WERI-Rb-1 (cell line): ENCODE results near the gene RBPJ.

ENCODE experiments used
- DNase-seq: peaks from one replicate; pipeline ENCODE4 v3.0.0-alpha.2; 2020
- H3K27ac ChIP-seq: fragments of 250-450 bp; sonication (Bioruptor Pico); 2 replicates; pipeline ENCODE4 v1.5.1; 2020; ENCODE audit warnings: mild to moderate bottlenecking, moderate library complexity
- H3K27me3 ChIP-seq: fragments of 250-450 bp; sonication (Bioruptor Pico); 2 replicates; pipeline ENCODE4 v1.5.1; 2021; ENCODE audit warnings: mild to moderate bottlenecking, low read depth, moderate library complexity; ENCODE audit not compliant: insufficient read depth, severe bottlenecking
- H3K36me3 ChIP-seq: fragments of 250-450 bp; sonication (Bioruptor Pico); 2 replicates; pipeline ENCODE4 v1.5.1; 2020; ENCODE audit warnings: mild to moderate bottlenecking, moderate library complexity
- H3K4me3 ChIP-seq: 2 replicates; pipeline ENCODE4 v1.5.1; 2011; ENCODE audit warnings: low read depth, mild to moderate bottlenecking, control low read depth, low read length
- H3K9me3 ChIP-seq: fragments of 250-450 bp; sonication (Bioruptor Pico); 2 replicates; pipeline ENCODE4 v1.5.1; 2021; ENCODE audit warnings: mild to moderate bottlenecking, moderate library complexity; ENCODE audit not compliant: severe bottlenecking
- CTCF ChIP-seq: IDR thresholded peaks from 2 replicates; pipeline ENCODE4 v1.5.1; 2011; ENCODE audit warnings: low read depth, mild to moderate bottlenecking, control low read depth, inconsistent platforms, low read length

RBPJ gene

GRCh38 chr4:26450418-26450817 lies 129.6 kb downstream of the RBPJ start:
- no peaks in the 10 kb centered on the region for H3K36me3 ChIP-seq
- H3K27ac ChIP-seq: no peak overlapping the region
- peaks cover 7% of the 10 kb centered on the region for H3K9me3 ChIP-seq
- no peak for DNase-seq
- H3K27me3 ChIP-seq: no peaks in the 10 kb centered on the region
- H3K4me3 ChIP-seq: no peak overlapping the region
- no peak for TF ChIP-seq CTCF

GRCh38 chr4:26451597-26451996 lies 130.8 kb downstream of the RBPJ start:
- TF ChIP-seq CTCF: no peak
- Histone ChIP-seq H3K36me3 (no peaks in the 10 kb centered on the region), H3K4me3 (no peak overlapping the region), H3K9me3 (peaks cover 6% of the 10 kb centered on the region), H3K27me3 (no peaks in the 10 kb centered on the region), H3K27ac (no peak overlapping the region)
- DNase-seq: no peak

GRCh38 chr4:26452565-26453531 lies 132.0 kb downstream of the RBPJ start:
- H3K36me3 ChIP-seq: no peaks in the 10 kb centered on the region
- DNase-seq: no peak
- TF ChIP-seq CTCF: no peak
- H3K9me3 ChIP-seq: peaks cover 6% of the 10 kb centered on the region
- H3K27ac ChIP-seq: no peak overlapping the region
- H3K27me3 ChIP-seq: no peaks in the 10 kb centered on the region
- no peak overlapping the region for H3K4me3 ChIP-seq

- no peak for DNase-seq
- H3K27ac ChIP-seq: no peak overlapping the region
- H3K36me3 ChIP-seq: no peaks in the 10 kb centered on the region
- no peak overlapping the region for H3K4me3 ChIP-seq
- H3K27me3 ChIP-seq: no peaks in the 10 kb centered on the region
- H3K9me3 ChIP-seq: peaks cover 6% of the 10 kb centered on the region
- no peak for TF ChIP-seq CTCF
Observed at GRCh38 chr4:26454961-26455360, 134.1 kb downstream of the RBPJ start.

GRCh38 chr4:26455571-26455970 lies 134.8 kb downstream of the RBPJ start:
- no peaks in the 10 kb centered on the region for H3K36me3 ChIP-seq
- peaks cover 6% of the 10 kb centered on the region for H3K9me3 ChIP-seq
- no peak overlapping the region for H3K4me3 ChIP-seq
- H3K27me3 ChIP-seq: no peaks in the 10 kb centered on the region
- TF ChIP-seq CTCF: no peak
- DNase-seq: no peak
- H3K27ac ChIP-seq: no peak overlapping the region
